Activated CD4-positive, alpha-beta T cell treated with anti-CD3 and anti-CD28 coated beads for 36 hours (primary cell): ENCODE data around the gene CIART. TPM values are rescaled to one million over a fixed set of nuclear protein-coding genes. Genes with fewer than 3 reads are reported as not detected.
A peak's percentile ranks its signal among the peaks of the same experiment; 100 is the strongest.
"Not testable (repeated sequence)": the region's sequence is repeated elsewhere in the genome, so short reads cannot be mapped to it uniquely, and the experiment has no call there.

Experiments used
- ATAC-seq: fragments of 200-7000 bp; cut with Tn5 transposase; one replicate; pipeline ENCODE4 v1.10.0; 2021; ENCODE audit warnings: mild to moderate bottlenecking, moderate library complexity
- CTCF ChIA-PET: fragments of 350-600 bp; sonication (Branson Sonifier 250); formaldehyde crosslinking; loops from one replicate; lab custom pipeline; 2021; ENCODE audit warnings: antibody characterized with exemption; lab: Charles Lee
- POLR2A ChIA-PET: fragments of 350-600 bp; sonication (Branson Sonifier 250); formaldehyde crosslinking; loops from one replicate; lab custom pipeline; 2021; ENCODE audit warnings: antibody characterized with exemption, inconsistent platforms; lab: Charles Lee
- DNase-seq: peaks from one replicate; pipeline ENCODE4 v3.0.0-alpha.2; 2020
- H3K27ac Mint-ChIP-seq: one replicate; pipeline ENCODE4 v1.8.0; 2021; ENCODE audit warnings: mixed read lengths
- H3K27me3 Mint-ChIP-seq: one replicate; pipeline ENCODE4 v1.8.0; 2021; ENCODE audit warnings: mixed read lengths
- H3K36me3 Mint-ChIP-seq: one replicate; pipeline ENCODE4 v1.8.0; 2021; ENCODE audit warnings: low read depth, mixed read lengths
- H3K4me1 Mint-ChIP-seq: one replicate; pipeline ENCODE4 v1.8.0; 2021; ENCODE audit warnings: mixed read lengths
- H3K4me3 Mint-ChIP-seq: one replicate; pipeline ENCODE4 v1.8.0; 2021; ENCODE audit warnings: mild to moderate bottlenecking, moderate library complexity, mixed read lengths
- H3K9me3 Mint-ChIP-seq: one replicate; pipeline ENCODE4 v1.8.0; 2021; ENCODE audit warnings: low read depth, mixed read lengths
- intact Hi-C, 2 experiments: fragments of 100-400 bp; cut with DNase I in 1 of 2; cut with micrococcal nuclease in 1 of 2; formaldehyde crosslinking; loops; one replicate each; pipeline versions ENCODE4 v1.14.2 to v1.15.1; 2022 to 2024; cut with DNase I, micrococcal nuclease
- total RNA-seq, 2 experiments: library from RNA; stranded (reverse); gene quantifications; one replicate each; pipeline ENCODE4 v1.2.3, GENCODE V29; 2021

CIART gene
- total RNA-seq, 2 experiments from 2014 or later, result 5.9 to 6.0 TPM

DNA sequence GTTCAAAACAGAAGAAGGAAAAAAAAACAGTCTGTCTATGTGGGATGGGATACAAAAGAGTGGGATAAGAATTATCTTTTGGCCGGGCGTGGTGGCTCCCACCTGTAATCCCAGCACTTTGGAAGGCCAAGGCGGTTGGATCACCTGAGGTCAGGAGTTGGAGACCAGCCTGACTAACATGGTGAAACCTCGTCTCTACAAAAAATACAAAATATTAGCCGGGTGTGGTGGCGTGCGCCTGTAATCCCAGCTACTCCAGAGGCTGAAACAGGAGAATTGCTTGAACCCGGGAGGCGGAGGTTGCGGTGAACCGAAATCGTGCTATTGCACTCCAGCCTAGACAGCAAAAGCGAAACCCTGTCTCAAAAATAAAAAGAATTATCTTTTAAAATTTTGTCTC lies 45.2 kb upstream of the CIART start:
- H3K9me3 Mint-ChIP-seq, H3K27ac Mint-ChIP-seq, H3K4me3 Mint-ChIP-seq, H3K27me3 Mint-ChIP-seq, DNase-seq, POLR2A ChIA-PET, ATAC-seq: not testable (repeated sequence)
- CTCF ChIA-PET, result interaction anchor here (0.6 kb wide), 2 partner anchors 88 to 406 kb away, joined by 3 read pairs; no protein-coding TSS in a partner anchor
- peaks cover 12% of the 10 kb centered on the region for H3K36me3 Mint-ChIP-seq
- intact Hi-C loops, result loop anchor here (2.0 to 10.0 kb wide), 4 partner anchors 45 to 378 kb away; partner anchors contain the start of genes CIART (in 1 of the 2) and OTUD7B (in 1 of the 2)
- peaks cover 14% of the 10 kb centered on the region for H3K4me1 Mint-ChIP-seq

DNA sequence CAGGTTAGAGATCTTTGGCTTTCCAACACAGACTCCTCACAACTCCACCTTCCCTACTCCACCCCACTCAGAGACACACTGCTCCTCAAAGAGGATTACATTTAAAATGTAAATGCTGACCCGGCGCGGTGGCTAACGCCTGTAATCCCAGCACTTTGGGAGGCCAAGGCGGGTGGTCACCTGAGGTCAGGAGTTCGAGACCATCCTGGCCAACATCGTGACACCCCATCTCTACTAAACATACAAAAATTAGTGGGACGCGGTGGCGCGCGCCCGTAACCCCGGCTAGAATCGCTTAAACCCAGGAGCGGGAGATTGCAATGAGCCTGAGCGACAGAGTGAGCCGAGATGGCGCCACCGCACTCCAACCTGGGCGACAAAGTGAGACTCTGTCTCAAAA lies 44.6 kb upstream of the CIART start:
- Mint-ChIP-seq H3K27ac (no peak overlapping the region), H3K9me3 (no peaks in the 10 kb centered on the region), H3K4me3 (no peak overlapping the region), H3K27me3 (no peaks in the 10 kb centered on the region), H3K36me3 (peaks cover 12% of the 10 kb centered on the region), H3K4me1 (peaks cover 12% of the 10 kb centered on the region)
- intact Hi-C loops, result loop anchor here (2.0 to 10.0 kb wide), 4 partner anchors 45 to 377 kb away; partner anchors contain the start of genes CIART (in 1 of the 2) and OTUD7B (in 1 of the 2)
- ATAC-seq, result no peak
- DNase-seq, result no peak
- CTCF ChIA-PET, result interaction anchor here (0.6 kb wide), 1 partner anchor 405 kb away, joined by 3 read pairs; no protein-coding TSS in a partner anchor
- POLR2A ChIA-PET, result no interaction called here

DNA sequence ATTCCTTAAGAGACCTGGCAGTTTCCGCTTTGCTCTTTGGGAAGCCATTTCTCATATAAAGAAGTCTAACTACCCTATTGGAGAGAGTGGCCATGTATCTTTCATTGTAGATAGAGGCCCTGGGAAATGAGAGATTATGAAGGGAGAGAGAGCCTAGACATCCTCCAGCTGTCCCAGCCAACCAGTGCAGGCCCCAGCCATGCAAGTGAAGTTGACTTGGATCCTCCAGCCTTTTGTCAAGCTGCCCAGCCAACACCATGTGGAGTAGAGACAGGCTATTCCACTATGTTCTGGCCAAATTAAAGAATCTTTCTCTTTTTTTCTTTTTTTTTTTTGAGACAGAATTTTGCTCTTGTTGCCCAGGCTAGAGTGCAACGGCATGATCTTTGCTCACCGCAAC lies 39.4 kb upstream of the CIART start:
- Mint-ChIP-seq H3K9me3 (no peaks in the 10 kb centered on the region), H3K4me3 (no peak overlapping the region), H3K4me1 (no peaks in the 10 kb centered on the region), H3K27ac (no peak overlapping the region), H3K27me3 (no peaks in the 10 kb centered on the region), H3K36me3 (no peaks in the 10 kb centered on the region)
- DNase-seq, result no peak
- CTCF ChIA-PET, result no interaction called here
- intact Hi-C loops, result no loop called here
- POLR2A ChIA-PET, result interaction anchor here (0.6 kb wide), 1 partner anchor 45 kb away, joined by 7 read pairs; no protein-coding TSS in a partner anchor
- no peak for ATAC-seq

DNA sequence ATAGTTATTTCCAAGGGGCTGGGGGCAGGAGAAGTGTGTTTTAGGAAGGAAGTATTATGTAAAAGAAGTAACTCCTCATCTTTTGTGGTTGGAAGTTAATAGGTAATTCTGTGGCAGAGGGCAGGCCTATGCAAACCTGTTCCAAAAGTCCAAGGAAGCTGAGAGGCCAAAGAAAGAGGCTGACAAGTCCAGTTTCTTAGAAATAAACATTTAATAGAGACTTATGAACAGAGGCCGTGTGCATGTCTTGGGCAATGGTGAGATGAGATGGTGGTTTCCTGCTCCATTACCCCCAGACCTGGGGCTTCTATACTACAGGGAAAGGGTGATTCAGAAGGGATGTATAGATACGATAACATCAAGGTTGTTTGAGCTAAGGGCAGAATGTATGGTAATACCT lies 32.4 kb upstream of the CIART start:
- no peak overlapping the region for H3K27ac Mint-ChIP-seq
- H3K9me3 Mint-ChIP-seq, result no peaks in the 10 kb centered on the region
- H3K27me3 Mint-ChIP-seq, result peaks cover 4% of the 10 kb centered on the region
- H3K4me3 Mint-ChIP-seq, result no peak overlapping the region
- ChIA-PET CTCF (no interaction called here), POLR2A (interaction anchor here (0.7 kb wide), 1 partner anchor 76 kb away, joined by 5 read pairs; no protein-coding TSS in a partner anchor)
- intact Hi-C loops, result loop anchor here (10.0 kb wide), 3 partner anchors 185 to 285 kb away; partner anchors contain the start of gene TARS2 (in 1 of the 2)
- DNase-seq (no peak), ATAC-seq (no peak)
- no peaks in the 10 kb centered on the region for H3K36me3 Mint-ChIP-seq
- H3K4me1 Mint-ChIP-seq, result no peaks in the 10 kb centered on the region

DNA sequence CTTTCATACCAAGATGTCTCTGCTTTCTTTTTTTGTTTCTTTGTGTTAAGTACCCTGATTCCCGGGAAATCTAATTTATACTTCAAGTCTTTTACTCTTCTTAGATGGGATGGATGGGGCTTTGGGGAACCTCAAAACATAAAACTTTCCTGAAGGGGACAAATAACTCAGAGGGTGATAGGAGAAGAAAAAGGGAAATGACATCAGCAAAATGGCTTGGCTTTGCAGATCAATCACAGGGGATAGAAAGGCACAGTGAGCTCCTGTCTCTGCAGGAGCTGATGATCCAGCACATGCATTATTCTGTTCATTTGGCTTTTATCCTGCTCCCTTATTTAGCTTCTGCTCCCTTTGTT lies 26.2 kb upstream of the CIART start:
- Mint-ChIP-seq H3K36me3 (no peaks in the 10 kb centered on the region), H3K9me3 (no peaks in the 10 kb centered on the region), H3K27ac (no peak overlapping the region), H3K27me3 (peaks cover 28% of the 10 kb centered on the region), H3K4me1 (peaks cover 11% of the 10 kb centered on the region), H3K4me3 (peak overlapping the region; percentile 40)
- DNase-seq (no peak), ATAC-seq (no peak)
- POLR2A ChIA-PET, result interaction anchor here (0.6 to 1.5 kb wide), 5 partner anchors 17 to 108 kb away, joined by 3 to 8 read pairs (median 4); partner anchors contain the start of genes ANP32E, PRPF3 and RPRD2
- CTCF ChIA-PET, result interaction anchor here (0.7 to 3.7 kb wide), 30 partner anchors 8 to 750 kb away, joined by 3 to 23 read pairs (median 4); partner anchors contain the start of genes APH1A, C1orf54, FALEC and PRPF3
- intact Hi-C loops, result loop anchor here (1.0 to 10.0 kb wide), 9 partner anchors 13 to 741 kb away; partner anchors contain the start of genes PRPF3 (in 2 of the 2), APH1A (in 1 of the 2) and TARS2 (in 1 of the 2)

DNA sequence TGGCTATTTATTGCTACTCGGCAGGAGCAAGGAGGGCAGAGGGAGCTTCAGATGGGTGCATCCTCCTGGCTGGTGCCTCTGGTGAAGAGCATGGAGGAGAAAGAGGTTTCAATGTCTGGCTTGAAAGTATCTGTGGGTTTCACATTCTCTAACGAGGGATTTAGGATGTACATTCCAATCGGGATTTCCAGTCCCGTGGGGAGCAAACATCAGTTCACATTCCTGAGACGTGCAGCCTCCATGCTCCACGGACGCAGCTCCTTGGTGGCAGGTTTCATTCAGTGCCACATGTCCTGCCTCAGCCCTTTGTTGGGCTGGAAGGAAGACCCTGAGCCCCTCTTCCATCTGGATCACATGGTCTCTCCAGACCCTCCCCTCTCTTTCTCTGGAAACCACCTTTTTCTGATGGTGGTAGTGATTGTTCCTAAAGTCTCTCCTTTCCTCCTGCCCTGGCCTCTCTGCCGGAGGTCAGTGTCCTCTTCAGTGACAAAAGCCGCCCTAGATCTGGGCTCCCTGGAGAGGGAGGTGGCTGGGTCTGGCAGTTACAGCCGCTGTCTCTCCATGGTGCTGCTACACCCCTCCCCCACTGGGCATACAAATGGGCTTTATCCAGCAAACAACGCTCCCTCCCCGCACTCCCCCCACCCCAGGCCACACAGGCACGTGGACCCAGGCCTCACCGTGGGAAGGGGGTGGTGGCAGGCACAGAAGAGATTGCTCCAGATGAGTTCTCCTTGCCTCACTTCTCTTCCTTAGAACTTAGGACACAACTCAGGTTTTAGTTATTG lies 25.6 kb upstream of the CIART start:
- intact Hi-C loops, result loop anchor here (1.0 to 10.0 kb wide), 9 partner anchors 13 to 741 kb away; partner anchors contain the start of genes PRPF3 (in 2 of the 2), APH1A (in 1 of the 2) and TARS2 (in 1 of the 2)
- POLR2A ChIA-PET, result interaction anchor here (1.0 to 1.5 kb wide), 4 partner anchors 17 to 107 kb away, joined by 3 to 8 read pairs (median 4); partner anchors contain the start of genes ANP32E, PRPF3 and RPRD2
- CTCF ChIA-PET, result interaction anchor here (0.7 to 3.7 kb wide), 30 partner anchors 8 to 749 kb away, joined by 3 to 23 read pairs (median 4); partner anchors contain the start of genes APH1A, C1orf54, FALEC and PRPF3
- Mint-ChIP-seq H3K27me3 (peaks cover 28% of the 10 kb centered on the region), H3K9me3 (no peaks in the 10 kb centered on the region), H3K27ac (no peak overlapping the region), H3K4me3 (no peak overlapping the region), H3K4me1 (peaks cover 11% of the 10 kb centered on the region), H3K36me3 (no peaks in the 10 kb centered on the region)
- no peak for ATAC-seq
- no peak for DNase-seq

DNA sequence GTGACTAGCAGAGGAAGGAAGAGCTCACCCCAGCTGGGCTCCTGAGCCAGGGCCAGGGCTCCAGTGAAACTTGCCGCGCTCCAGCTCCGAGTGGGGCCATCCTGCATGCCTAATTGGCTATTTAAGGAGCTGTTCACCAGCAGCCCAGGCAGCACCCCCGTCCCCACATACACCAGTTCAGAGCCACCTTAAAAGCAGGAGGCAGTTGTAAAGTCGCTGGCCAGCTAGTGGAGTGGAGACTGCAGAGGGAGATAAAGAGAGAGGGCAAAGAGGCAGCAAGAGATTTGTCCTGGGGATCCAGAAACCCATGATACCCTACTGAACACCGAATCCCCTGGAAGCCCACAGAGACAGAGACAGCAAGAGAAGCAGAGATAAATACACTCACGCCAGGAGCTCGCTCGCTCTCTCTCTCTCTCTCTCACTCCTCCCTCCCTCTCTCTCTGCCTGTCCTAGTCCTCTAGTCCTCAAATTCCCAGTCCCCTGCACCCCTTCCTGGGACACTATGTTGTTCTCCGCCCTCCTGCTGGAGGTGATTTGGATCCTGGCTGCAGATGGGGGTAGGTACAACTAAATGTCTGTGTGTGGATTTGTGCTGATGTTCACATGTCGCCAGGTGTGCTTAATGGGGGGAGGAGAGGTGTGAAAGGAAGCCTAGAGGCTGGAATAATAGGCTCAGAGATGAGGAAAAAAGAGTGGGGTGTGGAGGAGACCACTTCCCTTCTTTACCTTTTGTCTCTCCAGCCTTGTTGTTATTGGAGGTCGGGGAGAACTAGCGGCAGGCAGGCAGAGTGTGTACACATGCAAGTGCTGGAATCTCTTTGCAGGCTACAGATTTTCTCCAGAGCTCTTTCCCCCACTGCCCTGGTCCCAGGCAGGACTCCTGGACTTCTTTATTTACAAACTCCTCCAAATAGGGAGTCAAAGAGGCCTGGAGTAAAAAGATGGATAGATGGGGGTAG lies 24.4 kb upstream of the CIART start, which contains the start of gene CA14:
Gene CA14 (plus strand): TSS at position 151 of the 962 bp plus-strand sequence. CDS start 355 bp downstream, at position 506.
- POLR2A ChIA-PET, result no interaction called here
- H3K4me3 Mint-ChIP-seq, result no peak within 1 kb of the TSS

DNA sequence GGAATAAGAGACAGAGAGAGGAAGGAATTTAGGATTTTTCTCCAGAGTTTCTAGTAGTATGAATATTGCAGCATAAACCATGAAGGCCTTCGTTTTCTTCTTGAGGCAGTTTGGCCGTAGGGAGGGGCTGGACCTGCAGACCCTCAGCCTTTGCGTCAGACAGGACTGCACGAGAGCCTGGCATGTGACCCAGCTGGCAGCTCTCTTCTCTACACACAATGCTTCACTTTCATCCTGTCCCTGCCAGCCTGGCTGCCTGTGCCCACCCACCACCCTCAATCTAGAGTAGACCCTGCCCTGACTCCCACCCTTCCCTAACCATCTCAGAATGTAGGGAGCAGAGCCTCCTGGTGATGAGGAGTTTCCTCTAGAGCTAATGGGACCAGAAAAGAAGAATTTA lies 23.1 kb upstream of the CIART start:
- peaks cover 11% of the 10 kb centered on the region for H3K4me1 Mint-ChIP-seq
- POLR2A ChIA-PET, result no interaction called here
- peaks cover 26% of the 10 kb centered on the region for H3K27me3 Mint-ChIP-seq
- ATAC-seq (no peak), DNase-seq (no peak)
- CTCF ChIA-PET, result interaction anchor here (0.6 to 2.1 kb wide), 4 partner anchors 8 to 27 kb away, joined by 3 to 5 read pairs (median 4); no protein-coding TSS in a partner anchor
- H3K36me3 Mint-ChIP-seq, result no peaks in the 10 kb centered on the region
- intact Hi-C loops, result loop anchor here (5.0 to 10.0 kb wide), 6 partner anchors 63 to 738 kb away; partner anchors contain the start of genes PRPF3 (in 1 of the 2) and TARS2 (in 1 of the 2)
- H3K27ac Mint-ChIP-seq, result no peak overlapping the region
- no peak overlapping the region for H3K4me3 Mint-ChIP-seq
- H3K9me3 Mint-ChIP-seq, result no peaks in the 10 kb centered on the region

More for the DNA sequence above, 24.4 kb upstream of the CIART start, which contains the start of gene CA14:
- CTCF ChIA-PET, result interaction anchor here (0.6 to 3.7 kb wide), 5 partner anchors 22 to 304 kb away, joined by 3 to 20 read pairs (median 4); partner anchors contain the start of gene FALEC
- Mint-ChIP-seq H3K27me3 (peaks cover 28% of the 10 kb centered on the region), H3K4me1 (peaks cover 11% of the 10 kb centered on the region), H3K36me3 (no peaks in the 10 kb centered on the region), H3K27ac (no peak within 1 kb of the TSS), H3K9me3 (no peaks in the 10 kb centered on the region)
- no peak for ATAC-seq
- DNase-seq, result no peak
- intact Hi-C loops, result loop anchor here (2.0 to 10.0 kb wide), 7 partner anchors 63 to 739 kb away; partner anchors contain the start of genes PRPF3 (in 2 of the 2) and TARS2 (in 1 of the 2)

DNA sequence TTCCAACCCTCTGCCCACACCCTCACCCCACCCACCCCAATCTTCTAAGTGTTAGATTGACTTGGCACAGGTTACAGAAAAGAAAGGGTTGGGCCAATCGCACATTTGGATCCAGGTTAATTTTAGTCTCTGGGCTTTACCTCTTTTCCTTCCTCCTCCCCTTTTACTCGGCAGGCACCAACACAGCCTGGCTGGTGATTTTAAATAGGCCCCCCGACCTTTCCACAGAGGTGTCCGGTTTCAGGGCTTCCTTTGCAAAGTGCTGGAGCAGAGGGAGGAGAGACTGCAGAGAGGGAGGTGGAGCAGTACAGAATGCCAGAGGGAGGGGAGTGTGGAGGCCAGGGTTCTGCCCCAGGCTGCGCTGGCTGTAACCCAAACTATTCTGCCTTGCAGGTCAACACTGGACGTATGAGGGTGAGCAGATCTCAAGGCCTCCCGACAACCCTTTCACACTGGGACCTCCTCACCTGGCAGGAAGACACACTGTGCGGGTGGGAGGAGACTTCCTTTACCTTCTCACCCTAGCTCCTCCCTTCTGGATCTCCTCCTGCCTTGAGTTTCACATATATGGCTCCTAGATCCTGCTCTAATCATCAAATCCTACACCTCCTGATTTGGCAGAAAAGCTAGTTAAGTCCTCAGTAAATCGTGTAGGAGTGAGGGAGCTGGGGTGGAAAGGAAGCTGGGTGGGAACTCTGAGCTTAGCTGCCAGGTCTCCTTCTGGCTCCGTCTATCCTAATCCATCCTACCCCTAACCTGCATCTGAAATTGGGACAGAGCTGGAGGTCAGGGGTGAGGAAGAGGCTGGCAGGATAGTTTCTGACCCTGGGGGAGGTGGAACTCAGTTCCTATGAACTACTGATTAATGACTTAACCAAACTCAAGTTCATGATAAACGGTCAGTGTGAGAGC lies 22.3 kb upstream of the CIART start:
- ChIA-PET CTCF (interaction anchor here (1.1 to 2.1 kb wide), 2 partner anchors 9 to 20 kb away, joined by 3 to 5 read pairs; no protein-coding TSS in a partner anchor), POLR2A (no interaction called here)
- ATAC-seq (no peak), DNase-seq (no peak)
- no peak overlapping the region for H3K4me3 Mint-ChIP-seq
- H3K36me3 Mint-ChIP-seq, result peaks cover 2% of the 10 kb centered on the region
- no peaks in the 10 kb centered on the region for H3K9me3 Mint-ChIP-seq
- peaks cover 26% of the 10 kb centered on the region for H3K27me3 Mint-ChIP-seq
- no peak overlapping the region for H3K27ac Mint-ChIP-seq
- peaks cover 11% of the 10 kb centered on the region for H3K4me1 Mint-ChIP-seq
- intact Hi-C loops, result loop anchor here (5.0 to 10.0 kb wide), 6 partner anchors 62 to 737 kb away; partner anchors contain the start of genes PRPF3 (in 1 of the 2) and TARS2 (in 1 of the 2)
